Heart right ventricle (tissue), 16 donors: Measurements from ENCODE around the gene TTBK1. TPM values are rescaled to one million over a fixed set of nuclear protein-coding genes. Genes with fewer than 3 reads are reported as not detected.

Source experiments
- ATAC-seq, 8 donors: fragments of 200-7000 bp; cut with Tn5 transposase; one replicate each; pipeline ENCODE4 v1.9.1; 2020; ENCODE audit warnings: mild to moderate bottlenecking in 8 of 8, moderate library complexity in 8 of 8, moderate number of reproducible peaks in 1 of 8
- DNase-seq, 2 donors: peaks; one replicate each; pipeline ENCODE4 v3.0.0-alpha.2; 2020
- H3K27ac ChIP-seq, 10 donors: fragments of 200-600 bp; sonication (generic) in 2 of 10; one replicate each; pipeline versions ENCODE4 v1.5.0 to v1.8.0; 2020 to 2022; ENCODE audit warnings: mild to moderate bottlenecking in 3 of 10
- H3K27me3 ChIP-seq, 7 donors: fragments of 200-600 bp; one replicate each; pipeline ENCODE4 v1.8.0; 2021 to 2022; ENCODE audit warnings: mild to moderate bottlenecking in 2 of 7
- H3K36me3 ChIP-seq, 9 donors: fragments of 200-600 bp; sonication (generic) in 1 of 9; one replicate each; pipeline versions ENCODE4 v1.5.0 to v1.8.0; 2020 to 2022; ENCODE audit warnings: mild to moderate bottlenecking in 2 of 9
- H3K4me1 ChIP-seq, 9 donors: fragments of 200-600 bp; sonication (generic) in 1 of 9; one replicate each; pipeline versions ENCODE4 v1.5.0 to v1.8.0; 2020 to 2022; ENCODE audit warnings: mild to moderate bottlenecking in 4 of 9
- H3K4me3 ChIP-seq, 10 donors: fragments of 200-600 bp; sonication (generic) in 2 of 10; one replicate each; pipeline versions ENCODE4 v1.5.0 to v1.8.0; 2020 to 2022; ENCODE audit warnings: mild to moderate bottlenecking in 7 of 10, moderate library complexity in 2 of 10
- H3K9me3 ChIP-seq, 11 donors: fragments of 200-600 bp in 10 of 11; sonication (generic) in 2 of 11; one replicate each; pipeline versions ENCODE4 v1.5.0 to v1.8.0; 2013 to 2022; ENCODE audit warnings: mild to moderate bottlenecking in 2 of 11, control low read depth in 1 of 11, moderate library complexity in 1 of 11
- CTCF ChIP-seq, 9 donors: fragments of 200-600 bp; sonication (generic) in 2 of 9; IDR thresholded peaks; one replicate each; pipeline versions ENCODE4 v1.5.0 to v1.8.0; 2021 to 2022; ENCODE audit warnings: antibody characterized with exemption in 9 of 9, mild to moderate bottlenecking in 5 of 9, moderate library complexity in 1 of 9
- WGBS, 2 donors: extraction: QIAGEN DNeasy Blood & Tissue Kit; methylation state at CpG; one replicate each; pipeline ENCODE4 v1.1.7; 2013; ENCODE audit warnings: inconsistent platforms in 1 of 2; 5-methylcytosine and 5-hydroxymethylcytosine counted together
- intact Hi-C, 10 donors: fragments of 100-400 bp; cut with DNase I; formaldehyde crosslinking; loops; one replicate each; pipeline versions ENCODE4 v1.11.1 to v1.14.2; 2022
- polyA plus RNA-seq, 2 donors: library from polyadenylated mRNA; stranded (reverse); fragments of 200-250 nt; gene quantifications; one replicate each; pipeline ENCODE4 v1.2.3, GENCODE V29; 2013
- total RNA-seq, 10 donors: library from RNA; stranded (reverse); fragmentation: NEBNext Ultra II Directional in 3 of 10; extraction: Animal tissue kit (Norgen Biotek cat#: 25700) in 3 of 10; gene quantifications; one replicate each; pipeline versions ENCODE4 v1.2.1 to v1.2.4, GENCODE V29; 2021 to 2023
- donor health status: Arrhythmogenic right ventricular cardiomyopathy.
- donor health status: ischemic (EF 13 %, LVEDD 7.1; RV severe dilation, severe dysfunction).
- donor health status: healthy with polysubstance abuse.
- donor health status: DM: no; HTN: yes; CAD: no.
- donor health status: DM: no; HTN: no; CAD: no.
- donor health status: ischemic (EF 25% LVEDD 6.9; RV normal size, moderate dysfunction).
- donor health status: ischemic (EF 25% LVEDD 5.7; RV mildly dilated, moderate dysfunction).
- donor health status: healthy.
- donor health status: DM: yes; HTN: yes; CAD: no.
- donor health status: Ischemic cardiomyopathy.
- donor health status: ischemic (EF 35%, LVEDD 5.7; RV mildly dilated, moderate dysfunction).
- donor health status: nonischemic (EF 11% LVEDD 7.7; RV severe dilation, severe dysfunction).
- donor health status: DM: yes; HTN: yes; CAD: no.
- donor health status: PGD.
- donor health status: ischemic (EF 29% LVEDD 5.4; RV normal size, mild dysfunction).
- donor health status: nonischemic (EF 23%, LVEDD 6.1; RV moderate dilation, normal function).

Gene TTBK1
- total and polyA plus RNA-seq, 12 donors: 0.04 to 0.69 (median 0.29) TPM

DNA sequence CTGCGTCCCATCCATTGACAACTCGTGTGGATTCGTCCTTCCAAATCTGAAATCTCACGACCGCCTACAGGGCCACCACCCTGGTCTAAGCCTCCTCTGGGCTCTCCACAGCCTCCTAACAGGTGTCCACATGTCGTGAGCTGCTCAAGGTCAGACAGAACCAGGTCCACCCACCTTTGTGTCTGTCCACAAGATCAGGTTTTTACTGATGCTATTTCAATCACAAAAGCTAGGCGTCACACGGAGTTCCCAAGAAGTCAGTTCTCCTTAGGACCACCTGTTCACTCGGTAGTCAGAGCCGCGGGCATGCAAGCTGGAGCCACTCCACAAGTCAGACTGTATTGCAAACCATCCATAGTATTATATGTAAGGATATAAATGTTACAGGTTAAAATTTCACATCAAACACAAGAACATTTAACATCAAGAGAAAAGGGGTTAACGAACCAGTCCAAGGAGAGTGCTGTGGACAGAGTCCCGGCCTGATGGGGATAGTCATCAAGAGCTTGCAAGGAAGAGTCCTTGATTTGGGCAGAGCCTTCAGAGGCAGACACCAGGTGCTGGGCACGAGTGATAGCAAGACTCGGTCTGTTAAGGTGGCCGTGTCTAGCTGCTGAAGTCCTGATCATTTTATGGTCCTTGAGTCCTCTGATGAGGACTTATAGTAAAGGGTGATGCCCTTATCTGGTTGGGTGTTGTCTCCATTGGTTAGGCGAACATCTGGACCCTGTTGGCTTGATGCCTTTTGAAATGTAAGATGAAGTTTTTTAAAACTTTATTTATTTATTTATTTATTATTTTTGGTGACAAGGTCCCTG lies 13.3 kb upstream of the TTBK1 start:
- Histone ChIP-seq H3K36me3 (peaks cover 0 to 8% (median 0%) of the 10 kb centered on the region in 9 donors), H3K9me3 (no peaks in the 10 kb centered on the region), H3K27me3 (peaks cover 0 to 12% (median 0%) of the 10 kb centered on the region in 7 donors), H3K4me3 (peak overlapping the region in 8 of 10 donors; percentile 56 to 74 (median 63)), H3K27ac (no peak overlapping the region), H3K4me1 (peaks cover 0 to 19% (median 7%) of the 10 kb centered on the region in 9 donors)
- DNase-seq (no peak), ATAC-seq (peak in 2 of 8 donors; percentile 2 to 7)
- WGBS, 2 donors: 79 to 80% methylated on average over 17 of the region's 17 CpGs
- intact Hi-C loops: no loop called here
- no peak for TF ChIP-seq CTCF (IDR thresholded peaks at IDR 0.05)

DNA sequence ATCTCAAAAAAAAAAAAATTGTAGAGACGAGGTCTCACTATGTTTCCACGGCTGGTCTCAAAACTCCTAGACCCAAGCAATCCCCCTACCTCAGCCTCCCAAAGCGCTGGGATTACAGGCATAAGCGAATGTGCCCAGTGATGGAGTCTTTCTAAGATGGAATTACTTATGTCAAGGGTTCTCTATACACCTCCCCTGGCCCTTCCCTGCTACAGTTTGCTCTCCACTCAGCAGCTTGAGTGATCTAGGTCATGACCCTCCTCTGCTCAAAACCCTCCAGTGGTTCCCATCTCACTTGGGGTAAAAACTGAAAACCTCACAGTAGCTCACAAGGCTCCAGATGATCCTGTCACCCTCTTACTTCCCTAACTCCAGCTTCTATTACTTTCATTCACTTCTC lies 12.2 kb upstream of the TTBK1 start:
- Histone ChIP-seq H3K4me1 (peaks cover 0 to 17% (median 7%) of the 10 kb centered on the region in 9 donors), H3K36me3 (no peaks in the 10 kb centered on the region), H3K9me3 (no peaks in the 10 kb centered on the region), H3K27ac (no peak overlapping the region), H3K27me3 (peaks cover 0 to 17% (median 0%) of the 10 kb centered on the region in 7 donors), H3K4me3 (no peak overlapping the region)
- intact Hi-C loops: no loop called here
- WGBS, 2 donors: 90% methylated on average over 4 of the region's 4 CpGs
- no peak for TF ChIP-seq CTCF (IDR thresholded peaks at IDR 0.05)
- ATAC-seq: no peak
- DNase-seq: no peak

DNA sequence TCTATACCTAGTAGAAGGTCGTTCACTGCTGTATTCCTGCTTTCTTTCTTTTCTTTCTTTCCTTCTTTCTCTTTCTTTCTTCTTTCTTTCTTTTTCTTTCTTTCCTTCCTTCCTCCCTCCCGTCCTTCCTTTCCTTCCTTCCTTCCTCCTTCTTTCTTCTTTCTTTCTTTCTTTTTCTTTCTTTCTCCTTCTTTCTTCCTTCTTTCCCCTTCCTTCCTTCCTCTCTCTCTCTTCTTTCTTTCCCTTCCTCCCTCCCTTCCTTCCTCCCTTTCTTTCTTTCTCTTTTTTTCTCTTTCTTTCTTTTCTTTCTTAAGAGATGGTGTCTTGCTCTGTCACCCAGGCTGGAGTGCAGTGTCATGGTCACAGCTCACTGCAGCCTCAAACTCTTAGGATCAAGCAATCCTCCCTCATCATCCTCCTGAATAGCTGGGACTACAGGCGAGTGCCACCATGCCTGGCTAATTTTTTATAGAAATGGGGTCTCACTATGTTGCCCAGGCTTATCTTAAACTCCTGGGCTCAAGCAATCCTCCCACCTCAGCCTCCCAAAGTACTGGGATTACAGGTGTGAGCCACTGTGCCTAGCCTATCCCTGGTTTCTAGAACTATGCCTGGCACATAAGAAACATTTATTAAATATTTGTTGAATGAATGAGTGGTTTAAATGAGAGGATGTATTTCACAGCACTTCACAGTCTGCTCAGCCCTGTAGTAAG lies 11.4 kb upstream of the TTBK1 start:
- intact Hi-C loops: no loop called here
- no peak for TF ChIP-seq CTCF (IDR thresholded peaks at IDR 0.05)
- ATAC-seq (no peak), DNase-seq (no peak)
- peaks cover 0 to 17% (median 7%) of the 10 kb centered on the region in 9 donors for H3K4me1 ChIP-seq
- peaks cover 0 to 25% (median 3%) of the 10 kb centered on the region in 7 donors for H3K27me3 ChIP-seq
- no peak overlapping the region for H3K4me3 ChIP-seq
- H3K27ac ChIP-seq: no peak overlapping the region
- no peaks in the 10 kb centered on the region for H3K9me3 ChIP-seq
- WGBS, 2 donors: 66 to 71% methylated on average over 3 of the region's 3 CpGs
- no peaks in the 10 kb centered on the region for H3K36me3 ChIP-seq

DNA sequence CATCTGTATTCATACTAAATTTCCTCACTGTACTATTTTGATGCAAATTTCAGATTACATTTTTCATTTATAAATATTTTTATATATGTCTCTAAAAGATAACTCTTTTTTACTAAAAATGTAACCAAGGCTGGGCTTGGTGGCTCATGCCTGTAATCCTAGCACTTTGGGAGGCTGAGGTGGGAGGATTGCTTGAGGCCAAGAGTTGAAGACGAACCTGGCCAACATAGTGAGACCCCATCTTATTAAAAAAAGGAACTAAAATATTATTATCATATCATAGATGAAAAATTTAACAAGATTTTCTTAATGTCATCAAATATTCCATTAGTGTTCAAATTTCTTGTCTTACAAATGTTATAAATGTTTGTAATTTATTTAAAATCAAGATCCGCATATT lies 7.4 kb upstream of the TTBK1 start:
- 73 to 89% methylated on average over 2 of the region's 2 CpGs for WGBS, 2 donors
- Histone ChIP-seq H3K27me3 (peaks cover 0 to 57% (median 34%) of the 10 kb centered on the region in 7 donors), H3K4me3 (no peak overlapping the region), H3K4me1 (no peaks in the 10 kb centered on the region), H3K9me3 (peaks cover 0 to 6% (median 0%) of the 10 kb centered on the region in 11 donors), H3K36me3 (no peaks in the 10 kb centered on the region), H3K27ac (no peak overlapping the region)
- intact Hi-C loops: no loop called here
- DNase-seq (no peak), ATAC-seq (no peak)
- TF ChIP-seq CTCF (IDR thresholded peaks at IDR 0.05): no peak
